ENCODE data around the gene LRIG2. TPM values are rescaled to one million over a fixed set of nuclear protein-coding genes. Genes with fewer than 3 reads are reported as not detected.

The LRIG2 gene
- total RNA-seq, 1 experiment from 2014 or later: 22.5 TPM

- H3K4me1 Mint-ChIP-seq: no peaks in the 10 kb centered on the region
- POLR2A ChIA-PET: no interaction called here
- ATAC-seq: no peak
These were observed 22.9 kb downstream of the LRIG2 start for GRCh38 chr1:113095790-113096455.

GRCh38 chr1:113096493-113096892, 23.5 kb downstream of the LRIG2 start:
- POLR2A ChIA-PET: no interaction called here
- H3K4me1 Mint-ChIP-seq: no peaks in the 10 kb centered on the region
- no peak overlapping the region for H3K27ac Mint-ChIP-seq
- no peaks in the 10 kb centered on the region for H3K27me3 Mint-ChIP-seq (ENCODE audit: low read depth)
- CTCF ChIA-PET: interaction anchor here (1.8 kb wide), 1 partner anchor 24 kb away, joined by 7 read pairs; the partner anchor contains the start of gene LRIG2
- H3K36me3 Mint-ChIP-seq: peaks cover 73% of the 10 kb centered on the region
- H3K9me3 Mint-ChIP-seq: no peaks in the 10 kb centered on the region
- no peak for DNase-seq (ENCODE audit: low spot score)
- no peak overlapping the region for H3K4me3 Mint-ChIP-seq
- TF ChIP-seq ZNF396 (CRISPR knock-in tag; IDR thresholded peaks at IDR 0.05; ENCODE audit: borderline replicate concordance): no peak
- TF ChIP-seq ZNF532 (CRISPR knock-in tag; IDR thresholded peaks at IDR 0.05; ENCODE audit: borderline replicate concordance): no peak
- no peak for TF ChIP-seq IRF2 (CRISPR knock-in tag; IDR thresholded peaks at IDR 0.05; ENCODE audit: borderline replicate concordance, low read depth)
- TF ChIP-seq NR1H2 (CRISPR knock-in tag; IDR thresholded peaks at IDR 0.05): no peak
- no peak for TF ChIP-seq JAZF1 (CRISPR knock-in tag; IDR thresholded peaks at IDR 0.05)
- no peak for TF ChIP-seq ZMAT4 (CRISPR knock-in tag; IDR thresholded peaks at IDR 0.05)
- TF ChIP-seq NFYB (CRISPR knock-in tag; conservative IDR thresholded peaks at IDR 0.05; ENCODE audit: low read depth): no peak
- no peak for TF ChIP-seq ARID4B (CRISPR knock-in tag; IDR thresholded peaks at IDR 0.05; ENCODE audit: borderline replicate concordance)
- TF ChIP-seq GABPB1 (CRISPR knock-in tag; IDR thresholded peaks at IDR 0.05): no peak
- TF ChIP-seq TCF7 (CRISPR knock-in tag; IDR thresholded peaks at IDR 0.05; ENCODE audit: low read depth): no peak
- TF ChIP-seq ATF2 (CRISPR knock-in tag; IDR thresholded peaks at IDR 0.05; ENCODE audit: borderline replicate concordance, low read depth): no peak
- ATAC-seq: no peak

More at GRCh38 chr1:113095790-113096455, 22.9 kb downstream of the LRIG2 start:
- CTCF ChIA-PET: interaction anchor here (0.6 to 1.8 kb wide), 2 partner anchors 15 to 23 kb away, joined by 3 to 7 read pairs; partner anchors contain the start of gene LRIG2
- Mint-ChIP-seq H3K27me3 (ENCODE audit: low read depth) (no peaks in the 10 kb centered on the region), H3K36me3 (peaks cover 68% of the 10 kb centered on the region), H3K27ac (no peak overlapping the region; the same call in 1 of the 2 replicates), H3K4me3 (no peak overlapping the region), H3K9me3 (no peaks in the 10 kb centered on the region)
- TF ChIP-seq SOX15 (CRISPR knock-in tag; IDR thresholded peaks at IDR 0.05): no peak
- TF ChIP-seq FOXJ3 (CRISPR knock-in tag; IDR thresholded peaks at IDR 0.05; ENCODE audit: borderline replicate concordance): no peak
- TF ChIP-seq ESRRA (CRISPR knock-in tag; IDR thresholded peaks at IDR 0.05; ENCODE audit: borderline replicate concordance): no peak
- TF ChIP-seq ZMAT4 (CRISPR knock-in tag; IDR thresholded peaks at IDR 0.05): no peak
- no peak for TF ChIP-seq MLX (CRISPR knock-in tag; IDR thresholded peaks at IDR 0.05)
- no peak for TF ChIP-seq MXD4 (CRISPR knock-in tag; IDR thresholded peaks at IDR 0.05; ENCODE audit: borderline replicate concordance)
- no peak for TF ChIP-seq SMAD3 (CRISPR knock-in tag; IDR thresholded peaks at IDR 0.05; ENCODE audit: borderline replicate concordance)
- TF ChIP-seq ZNF423 (CRISPR knock-in tag; IDR thresholded peaks at IDR 0.05): no peak
- TF ChIP-seq CBFB (CRISPR knock-in tag; IDR thresholded peaks at IDR 0.05; ENCODE audit: low read depth): no peak
- TF ChIP-seq ZSCAN18 (CRISPR knock-in tag; IDR thresholded peaks at IDR 0.05): no peak
- no peak for DNase-seq (ENCODE audit: low spot score)

Data from WTC11 (cell line).